ENCODE measurements around the gene SPNS2. TPM values are rescaled to one million over a fixed set of nuclear protein-coding genes. Genes with fewer than 3 reads are reported as not detected.

The SPNS2 gene
- total RNA-seq, 1 donor: under 0.01 TPM

GRCh38 chr17:4542003-4542725 is 43.5 kb downstream of the SPNS2 start:
- DNase-seq (ENCODE audit: insufficient read length, low spot score, missing footprints): peak; percentile 82
- Histone ChIP-seq H3K36me3 (ENCODE audit: insufficient read depth, low read length) (peaks cover 42% of the 10 kb centered on the region), H3K27me3 (ENCODE audit: insufficient read depth, low read length) (no peaks in the 10 kb centered on the region), H3K4me3 (ENCODE audit: insufficient read depth, low read length) (no peak overlapping the region), H4K20me1 (ENCODE audit: insufficient read depth, low read length) (peaks cover 4% of the 10 kb centered on the region), H3K4me2 (ENCODE audit: insufficient read depth, low read length) (no peak overlapping the region), H3K27ac (ENCODE audit: low read depth, low read length) (no peak overlapping the region), H3K4me1 (ENCODE audit: insufficient read depth, low read length) (no peaks in the 10 kb centered on the region), H3K9me3 (ENCODE audit: low read depth, low read length) (no peaks in the 10 kb centered on the region), H3K79me2 (ENCODE audit: insufficient read depth, low read length) (no peaks in the 10 kb centered on the region), H2AFZ (ENCODE audit: low read length) (no peak overlapping the region)
- TF ChIP-seq, protein P1, sequence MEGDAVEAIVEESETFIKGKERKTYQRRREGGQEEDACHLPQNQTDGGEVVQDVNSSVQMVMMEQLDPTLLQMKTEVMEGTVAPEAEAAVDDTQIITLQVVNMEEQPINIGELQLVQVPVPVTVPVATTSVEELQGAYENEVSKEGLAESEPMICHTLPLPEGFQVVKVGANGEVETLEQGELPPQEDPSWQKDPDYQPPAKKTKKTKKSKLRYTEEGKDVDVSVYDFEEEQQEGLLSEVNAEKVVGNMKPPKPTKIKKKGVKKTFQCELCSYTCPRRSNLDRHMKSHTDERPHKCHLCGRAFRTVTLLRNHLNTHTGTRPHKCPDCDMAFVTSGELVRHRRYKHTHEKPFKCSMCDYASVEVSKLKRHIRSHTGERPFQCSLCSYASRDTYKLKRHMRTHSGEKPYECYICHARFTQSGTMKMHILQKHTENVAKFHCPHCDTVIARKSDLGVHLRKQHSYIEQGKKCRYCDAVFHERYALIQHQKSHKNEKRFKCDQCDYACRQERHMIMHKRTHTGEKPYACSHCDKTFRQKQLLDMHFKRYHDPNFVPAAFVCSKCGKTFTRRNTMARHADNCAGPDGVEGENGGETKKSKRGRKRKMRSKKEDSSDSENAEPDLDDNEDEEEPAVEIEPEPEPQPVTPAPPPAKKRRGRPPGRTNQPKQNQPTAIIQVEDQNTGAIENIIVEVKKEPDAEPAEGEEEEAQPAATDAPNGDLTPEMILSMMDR (IDR thresholded peaks at IDR 0.05; ENCODE audit: extremely low read depth, low read depth, low read length): no peak

GRCh38 chr17:4542726-4543191 is 44.1 kb downstream of the SPNS2 start:
- Histone ChIP-seq H2AFZ (ENCODE audit: low read length) (no peak overlapping the region), H3K79me2 (ENCODE audit: insufficient read depth, low read length) (no peaks in the 10 kb centered on the region), H3K4me1 (ENCODE audit: insufficient read depth, low read length) (no peaks in the 10 kb centered on the region), H3K27me3 (ENCODE audit: insufficient read depth, low read length) (no peaks in the 10 kb centered on the region), H3K4me2 (ENCODE audit: insufficient read depth, low read length) (no peak overlapping the region), H3K4me3 (ENCODE audit: insufficient read depth, low read length) (no peak overlapping the region), H3K36me3 (ENCODE audit: insufficient read depth, low read length) (peaks cover 45% of the 10 kb centered on the region), H3K9me3 (ENCODE audit: low read depth, low read length) (no peaks in the 10 kb centered on the region), H3K27ac (ENCODE audit: low read depth, low read length) (no peak overlapping the region), H4K20me1 (ENCODE audit: insufficient read depth, low read length) (peaks cover 4% of the 10 kb centered on the region)
- no peak for DNase-seq (ENCODE audit: insufficient read length, low spot score, missing footprints)
- TF ChIP-seq, protein P1 (IDR thresholded peaks at IDR 0.05; ENCODE audit: extremely low read depth, low read depth, low read length): no peak

GRCh38 chr17:4543557-4544026 is 44.9 kb downstream of the SPNS2 start:
- no peaks in the 10 kb centered on the region for H3K9me3 ChIP-seq (ENCODE audit: low read depth, low read length)
- H3K4me3 ChIP-seq (ENCODE audit: insufficient read depth, low read length): no peak overlapping the region
- H3K4me1 ChIP-seq (ENCODE audit: insufficient read depth, low read length): no peaks in the 10 kb centered on the region
- H3K79me2 ChIP-seq (ENCODE audit: insufficient read depth, low read length): no peaks in the 10 kb centered on the region
- H3K27me3 ChIP-seq (ENCODE audit: insufficient read depth, low read length): no peaks in the 10 kb centered on the region
- H3K27ac ChIP-seq (ENCODE audit: low read depth, low read length): no peak overlapping the region
- H2AFZ ChIP-seq (ENCODE audit: low read length): no peak overlapping the region
- peaks cover 4% of the 10 kb centered on the region for H4K20me1 ChIP-seq (ENCODE audit: insufficient read depth, low read length)
- H3K4me2 ChIP-seq (ENCODE audit: insufficient read depth, low read length): no peak overlapping the region
- DNase-seq (ENCODE audit: insufficient read length, low spot score, missing footprints): no peak
- peaks cover 53% of the 10 kb centered on the region for H3K36me3 ChIP-seq (ENCODE audit: insufficient read depth, low read length)
- TF ChIP-seq, protein P1 (IDR thresholded peaks at IDR 0.05; ENCODE audit: extremely low read depth, low read depth, low read length): no peak

- H3K36me3 ChIP-seq (ENCODE audit: insufficient read depth, low read length): peaks cover 55% of the 10 kb centered on the region
Measured at GRCh38 chr17:4544135-4544950, 45.7 kb downstream of the SPNS2 start.

More at GRCh38 chr17:4544135-4544950, 45.7 kb downstream of the SPNS2 start:
- Histone ChIP-seq H3K4me2 (ENCODE audit: insufficient read depth, low read length) (no peak overlapping the region), H3K4me3 (ENCODE audit: insufficient read depth, low read length) (no peak overlapping the region), H4K20me1 (ENCODE audit: insufficient read depth, low read length) (peaks cover 10% of the 10 kb centered on the region), H3K79me2 (ENCODE audit: insufficient read depth, low read length) (no peaks in the 10 kb centered on the region), H3K27me3 (ENCODE audit: insufficient read depth, low read length) (no peaks in the 10 kb centered on the region), H3K9me3 (ENCODE audit: low read depth, low read length) (no peaks in the 10 kb centered on the region), H3K4me1 (ENCODE audit: insufficient read depth, low read length) (no peaks in the 10 kb centered on the region), H2AFZ (ENCODE audit: low read length) (no peak overlapping the region), H3K27ac (ENCODE audit: low read depth, low read length) (no peak overlapping the region)
- DNase-seq (ENCODE audit: insufficient read length, low spot score, missing footprints): no peak
- TF ChIP-seq, protein P1 (IDR thresholded peaks at IDR 0.05; ENCODE audit: extremely low read depth, low read depth, low read length): no peak
